Epithelial cell of esophagus (primary cell): ENCODE measurements around the gene ANO6.
A peak's percentile ranks its signal among the peaks of the same experiment; 100 is the strongest.

Experiments
- DNase-seq: peaks from one replicate; pipeline ENCODE4 v3.0.0; 2010; ENCODE audit warnings: low read depth
- H3K4me3 ChIP-seq: 2 replicates; pipeline ENCODE4 v1.5.1; 2011; ENCODE audit warnings: mild to moderate bottlenecking, low read length, control low read depth
- TF ChIP-seq, protein P1 (sequence below): IDR thresholded peaks from 2 replicates; pipeline ENCODE4 v1.5.1; 2011; ENCODE audit warnings: low read depth, mild to moderate bottlenecking, low read length, control low read depth, inconsistent platforms; ENCODE audit not compliant: insufficient read depth; ENCODE audit errors: missing control alignments

ANO6 gene

DNA sequence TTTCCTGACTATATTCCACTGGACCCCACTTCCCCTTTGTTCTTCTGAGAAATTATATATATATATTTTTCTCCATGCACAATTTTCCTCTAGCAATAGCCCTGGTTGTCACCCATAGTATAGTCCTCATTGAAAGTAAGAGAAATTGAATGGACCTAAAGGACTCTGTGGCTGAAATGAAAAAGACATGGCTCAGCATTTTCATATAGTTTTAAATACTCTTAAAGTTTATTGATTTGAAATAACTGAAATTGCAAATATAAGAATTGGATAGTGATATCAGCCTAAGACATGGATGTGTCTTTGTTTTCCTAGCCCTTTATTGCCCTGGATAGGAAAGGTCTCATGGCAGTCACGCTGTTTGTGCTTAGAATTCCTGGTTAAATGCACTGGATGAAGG, 113.8 kb downstream of the ANO6 start:
- H3K4me3 ChIP-seq, result no peak overlapping the region
- DNase-seq, result no peak
- TF ChIP-seq, protein P1, sequence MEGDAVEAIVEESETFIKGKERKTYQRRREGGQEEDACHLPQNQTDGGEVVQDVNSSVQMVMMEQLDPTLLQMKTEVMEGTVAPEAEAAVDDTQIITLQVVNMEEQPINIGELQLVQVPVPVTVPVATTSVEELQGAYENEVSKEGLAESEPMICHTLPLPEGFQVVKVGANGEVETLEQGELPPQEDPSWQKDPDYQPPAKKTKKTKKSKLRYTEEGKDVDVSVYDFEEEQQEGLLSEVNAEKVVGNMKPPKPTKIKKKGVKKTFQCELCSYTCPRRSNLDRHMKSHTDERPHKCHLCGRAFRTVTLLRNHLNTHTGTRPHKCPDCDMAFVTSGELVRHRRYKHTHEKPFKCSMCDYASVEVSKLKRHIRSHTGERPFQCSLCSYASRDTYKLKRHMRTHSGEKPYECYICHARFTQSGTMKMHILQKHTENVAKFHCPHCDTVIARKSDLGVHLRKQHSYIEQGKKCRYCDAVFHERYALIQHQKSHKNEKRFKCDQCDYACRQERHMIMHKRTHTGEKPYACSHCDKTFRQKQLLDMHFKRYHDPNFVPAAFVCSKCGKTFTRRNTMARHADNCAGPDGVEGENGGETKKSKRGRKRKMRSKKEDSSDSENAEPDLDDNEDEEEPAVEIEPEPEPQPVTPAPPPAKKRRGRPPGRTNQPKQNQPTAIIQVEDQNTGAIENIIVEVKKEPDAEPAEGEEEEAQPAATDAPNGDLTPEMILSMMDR, result no peak

DNA sequence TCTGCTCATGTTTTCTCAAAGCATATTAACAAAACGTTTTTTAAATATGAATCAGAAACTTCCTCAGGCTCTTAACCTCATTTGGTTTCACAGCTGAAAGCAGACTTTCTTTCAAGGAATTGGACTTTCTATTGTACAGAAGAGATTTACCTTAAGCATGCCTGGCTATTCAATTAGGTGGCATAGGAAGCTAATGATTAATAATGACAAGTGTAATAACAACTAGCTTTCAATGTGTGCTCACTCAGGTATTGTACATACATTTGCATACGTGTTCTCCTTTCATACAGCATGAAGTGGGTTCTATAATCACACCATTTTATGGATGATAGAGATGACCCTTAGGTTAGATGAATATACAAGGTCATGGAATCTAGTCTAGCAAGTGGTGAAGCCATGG, 115.7 kb downstream of the ANO6 start:
- peak; percentile 20 for DNase-seq
- TF ChIP-seq, protein P1, result no peak
- no peak overlapping the region for H3K4me3 ChIP-seq

DNA sequence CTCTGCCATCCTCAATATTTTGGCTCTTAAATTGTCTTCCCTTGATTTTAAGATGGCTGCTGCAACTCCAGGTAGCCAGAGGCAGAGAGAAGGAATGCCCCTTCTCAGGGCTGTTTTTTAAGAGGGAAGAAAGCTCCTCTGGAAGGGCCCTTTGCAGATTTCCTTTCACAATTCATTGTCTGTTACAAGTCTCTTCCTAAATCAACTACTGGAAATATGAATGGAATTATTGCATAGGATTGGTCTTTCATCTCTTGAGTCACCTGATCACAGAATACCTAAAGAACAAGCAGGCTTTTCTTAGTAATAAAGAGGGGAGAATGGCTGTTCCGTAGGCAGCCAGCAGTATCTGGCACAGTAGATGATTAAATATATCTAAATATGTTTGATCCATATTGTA, 118.5 kb downstream of the ANO6 start:
- H3K4me3 ChIP-seq, result no peak overlapping the region
- DNase-seq, result no peak

DNA sequence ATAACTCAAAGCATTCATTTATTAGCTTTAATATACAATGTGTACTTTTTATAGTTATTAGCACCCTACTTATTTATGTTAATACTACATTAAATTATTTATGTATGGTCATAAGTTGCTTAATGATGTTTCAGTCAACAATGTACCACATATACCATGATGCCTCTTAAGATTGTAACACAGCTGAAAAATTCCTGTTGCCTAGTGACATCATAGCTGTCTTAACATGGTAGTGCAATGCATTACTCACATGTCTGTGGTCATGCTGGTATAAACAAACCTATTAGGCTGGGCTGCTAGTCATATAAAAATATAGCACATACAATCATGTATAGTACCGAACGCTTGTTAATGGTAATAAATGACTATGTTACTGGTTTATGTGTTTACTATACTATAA, 120.4 kb downstream of the ANO6 start:
- H3K4me3 ChIP-seq, result no peak overlapping the region
- TF ChIP-seq, protein P1, result no peak
- peak; percentile 94 for DNase-seq

More for the DNA sequence above, 118.5 kb downstream of the ANO6 start:
- TF ChIP-seq, protein P1, result no peak

DNA sequence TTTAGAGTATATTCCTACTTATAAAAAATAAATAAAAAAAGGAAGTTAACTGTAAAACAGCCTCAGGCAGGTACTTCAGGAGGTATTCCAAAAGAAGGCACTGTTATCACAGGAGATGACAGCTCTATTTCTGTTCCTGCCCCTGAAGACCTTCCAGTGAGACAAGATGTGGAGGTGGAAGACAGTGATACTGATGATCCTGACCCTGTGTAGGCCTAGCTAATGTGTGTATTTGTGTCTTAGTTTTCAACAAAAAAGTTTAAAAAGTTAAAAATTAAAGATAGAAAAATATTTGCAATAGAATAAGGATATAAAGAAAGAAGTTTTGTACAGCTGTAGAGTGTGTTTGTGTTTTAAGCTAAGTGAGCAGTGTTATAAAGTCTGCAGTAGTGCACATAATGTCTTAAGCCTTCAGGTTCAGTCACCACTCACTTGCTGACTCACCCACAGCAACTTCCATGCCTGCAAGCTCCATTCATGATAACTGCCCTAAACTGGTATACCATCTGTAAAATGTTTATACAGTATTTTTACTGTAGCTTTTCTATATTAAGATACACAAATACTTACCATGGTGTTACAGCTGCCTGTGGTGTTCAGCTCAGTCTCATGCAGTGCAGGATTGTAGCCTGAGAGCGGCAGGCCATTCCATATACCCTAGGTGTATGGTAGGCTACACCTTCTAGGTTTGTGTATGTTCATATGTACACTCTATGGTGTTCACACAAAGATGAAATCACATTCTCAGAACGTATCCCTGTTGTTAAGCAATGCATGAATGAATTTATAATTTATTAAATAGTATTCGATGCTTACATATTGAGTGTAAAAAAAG, 121.1 kb downstream of the ANO6 start:
- peak; percentile 86 for DNase-seq
- H3K4me3 ChIP-seq, result no peak overlapping the region
- TF ChIP-seq, protein P1, result no peak

DNA sequence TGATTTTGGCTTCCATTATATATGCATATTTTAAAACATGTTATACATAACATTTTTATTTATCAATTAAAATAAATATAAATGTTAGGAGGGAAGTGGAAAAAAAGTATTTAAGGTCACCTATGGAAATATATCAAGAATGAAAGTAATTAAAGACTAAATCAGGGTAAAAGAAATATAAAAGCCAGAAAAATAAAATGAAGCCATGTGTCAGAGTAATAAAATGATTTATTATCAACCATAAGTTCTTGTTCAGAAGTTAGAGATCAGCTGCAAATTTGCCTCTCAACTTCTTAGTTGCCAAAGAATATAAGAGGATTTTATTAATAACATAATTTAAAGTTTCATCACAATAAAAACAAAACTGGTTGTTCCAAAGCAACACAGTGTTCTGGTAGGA, 121.9 kb downstream of the ANO6 start:
- no peak for DNase-seq

More for the DNA sequence above, 121.9 kb downstream of the ANO6 start:
- no peak overlapping the region for H3K4me3 ChIP-seq
- TF ChIP-seq, protein P1, result no peak
